GM12878 (cell line): ENCODE results near the gene AGAP1. TPM values are rescaled to one million over a fixed set of nuclear protein-coding genes. Genes with fewer than 3 reads are reported as not detected.

Experiments used
- ATAC-seq: fragments of 200-7000 bp; cut with Tn5 transposase; 3 replicates; pipeline ENCODE4 v1.9.1; 2020; ENCODE audit warnings: mild to moderate bottlenecking, moderate library complexity
- BruUV-seq: library from RNA; stranded (reverse); fragments of 400-500 nt; replicated peaks from 2 replicates; lab custom pipeline; 2021; lab: Mats Ljungman, UMichigan
- CTCF ChIA-PET: fragments of 300-600 bp; sonication (Branson Sonifier 250); formaldehyde crosslinking; extraction: SDS; loops from one replicate; lab custom pipeline; 2021; ENCODE audit warnings: inconsistent platforms; lab: Yijun Ruan, JAX
- POLR2A ChIA-PET: fragments of 350-600 bp; formaldehyde crosslinking; extraction: SDS; loops from one replicate; lab custom pipeline; 2021; ENCODE audit warnings: inconsistent platforms; lab: Charles Lee
- RAD21 ChIA-PET: fragments of 300-600 bp; sonication (Branson Sonifier 250); formaldehyde crosslinking; loops from one replicate; lab custom pipeline; 2023; ENCODE audit warnings: antibody characterized with exemption; ENCODE audit not compliant: unreplicated experiment; lab: Charles Lee
- SMC1A ChIA-PET: fragments of 300-600 bp; sonication (Branson Sonifier 250); formaldehyde crosslinking; loops from one replicate; lab custom pipeline; 2023; ENCODE audit not compliant: unreplicated experiment, uncharacterized antibody; lab: Charles Lee
- DNase-seq: peaks from one replicate; pipeline ENCODE4 v3.0.0-alpha.2; 2011; ENCODE audit warnings: low read depth, low spot score
- FAIRE-seq: peaks from 3 replicates; lab custom pipeline; 2011; peaks lifted over from hg19 to GRCh38; lab: Jason Lieb, UNC
- H2AFZ ChIP-seq: 2 replicates; pipeline ENCODE4 v1.6.0; 2011; ENCODE audit warnings: low read depth, low read length, control low read depth; ENCODE audit not compliant: control insufficient read depth
- H3K27ac ChIP-seq: 2 replicates; pipeline ENCODE4 v1.5.1; 2011; ENCODE audit warnings: control low read depth; ENCODE audit not compliant: control insufficient read depth, insufficient read depth
- H3K27me3 ChIP-seq, 2 experiments: replicated peaks in 1 of 2; 2 replicates each; pipeline versions ENCODE4 v1.6.0 to v1.6.1; 2011; ENCODE audit warnings: low read length in 1 of 2; ENCODE audit not compliant: control insufficient read depth in 2 of 2, insufficient read depth in 2 of 2
- H3K36me3 ChIP-seq, 2 experiments: 2 replicates each; pipeline ENCODE4 v1.5.1; 2011; ENCODE audit warnings: low read length in 1 of 2; ENCODE audit not compliant: control insufficient read depth in 2 of 2, insufficient read depth in 2 of 2
- H3K4me1 ChIP-seq: 2 replicates; pipeline ENCODE4 v1.6.1; 2011; ENCODE audit warnings: mild to moderate bottlenecking, low read length, moderate library complexity, mixed read lengths; ENCODE audit not compliant: control insufficient read depth, insufficient read depth
- H3K4me2 ChIP-seq: 2 replicates; pipeline ENCODE4 v1.6.0; 2011; ENCODE audit warnings: control low read depth; ENCODE audit not compliant: control insufficient read depth, insufficient read depth
- H3K4me3 ChIP-seq: fragments of 200-600 bp; sonication (generic); 2 replicates; pipeline ENCODE4 v1.5.1; 2016
- H3K79me2 ChIP-seq: 2 replicates; pipeline ENCODE4 v1.6.0; 2011; ENCODE audit warnings: low read length; ENCODE audit not compliant: control insufficient read depth, insufficient read depth
- H3K9ac ChIP-seq: 2 replicates; pipeline ENCODE4 v1.8.0; 2011; ENCODE audit warnings: low read length, control low read depth, mixed read lengths; ENCODE audit not compliant: control insufficient read depth, insufficient read depth
- H3K9me3 ChIP-seq: replicated peaks from 3 replicates; pipeline ENCODE4 v1.5.1; 2011; ENCODE audit warnings: mild to moderate bottlenecking, low read length; ENCODE audit not compliant: control insufficient read depth, insufficient read depth
- H4K20me1 ChIP-seq: 2 replicates; pipeline ENCODE4 v1.6.0; 2011; ENCODE audit not compliant: control insufficient read depth, insufficient read depth
- CBFB ChIP-seq: IDR thresholded peaks from 2 replicates; pipeline ENCODE4 v1.6.1; 2016; ENCODE audit warnings: antibody characterized with exemption, low read depth
- NFYB ChIP-seq: IDR thresholded peaks from 2 replicates; pipeline ENCODE4 v1.6.1; 2011; ENCODE audit warnings: low read depth, mild to moderate bottlenecking, low read length, improper control_type of control experiment, moderate library complexity; ENCODE audit not compliant: insufficient read depth
- SUPT20H ChIP-seq: IDR thresholded peaks from 2 replicates; pipeline ENCODE4 v1.6.1; 2011; ENCODE audit warnings: low read depth, mild to moderate bottlenecking, low read length, moderate library complexity, borderline replicate concordance; ENCODE audit not compliant: control insufficient read depth
- TARDBP ChIP-seq: IDR thresholded peaks from 2 replicates; pipeline ENCODE4 v1.6.1; 2016; ENCODE audit warnings: borderline replicate concordance
- TBL1XR1 ChIP-seq: IDR thresholded peaks from 2 replicates; pipeline ENCODE4 v1.6.1; 2012; ENCODE audit warnings: low read depth, low read length, improper control_type of control experiment
- TCF7 ChIP-seq: IDR thresholded peaks from 2 replicates; pipeline ENCODE4 v1.6.1; 2014; ENCODE audit warnings: antibody characterized with exemption, borderline replicate concordance
- WGBS: methylation state at CpG from one replicate; pipeline ENCODE4 v1.1.6; 2016; ENCODE audit warnings: low lambda C conversion rate; ENCODE audit not compliant: insufficient replicate concordance, insufficient coverage; ENCODE audit errors: missing lambda C conversion rate; 5-methylcytosine and 5-hydroxymethylcytosine counted together
- in situ Hi-C: fragments of 300-500 bp; cut with MboI; formaldehyde crosslinking; loops from 9 replicates; pipeline ENCODE4 v1.14.3; 2018; ENCODE audit warnings: mixed read lengths
- intact Hi-C: fragments of 100-400 bp; cut with micrococcal nuclease; formaldehyde crosslinking; loops from one replicate; pipeline ENCODE4 v1.14.2; 2022; ENCODE audit not compliant: unreplicated experiment
- polyA plus RNA-seq, 11 experiments: library from polyadenylated mRNA; depleted of rRNA in 4 of 11; unstranded in 6 of 11; stranded (reverse) in 5 of 11; fragments of >200 nt; fragmentation: Nextera tagmentation in 4 of 11; fragmentation: Illumina TruSeq in 1 of 11; extraction: Ambion mirVana in 4 of 11; extraction: Trizol in 1 of 11; gene quantifications; 1 replicate in 1 of 11; 2 replicates in 10 of 11; pipeline versions ENCODE4 v1.2.1 to v1.2.3, GENCODE V29; 2011 to 2016; ENCODE audit warnings: inconsistent platforms in 2 of 11, missing spikeins in 2 of 11, low read depth in 1 of 11
- total RNA-seq, 4 experiments: library from RNA; depleted of rRNA in 3 of 4; stranded (reverse); fragments of >200 nt in 3 of 4; fragmentation: Illumina TruSeq in 1 of 4; extraction: Trizol in 1 of 4; gene quantifications; 2 replicates each; pipeline versions ENCODE4 v1.2.1 to v1.2.3, GENCODE V29; 2013 to 2021
- TF ChIP-seq, protein P1 (sequence below): fragments of 450-650 bp; IDR thresholded peaks from 2 replicates; pipeline ENCODE4 v1.6.1; 2016; ENCODE audit warnings: mild to moderate bottlenecking, moderate library complexity, borderline replicate concordance
- TF ChIP-seq, protein P2 (sequence below): fragments of 450-650 bp; IDR thresholded peaks from 2 replicates; pipeline ENCODE4 v1.6.1; 2017; ENCODE audit warnings: low read depth, mild to moderate bottlenecking, moderate library complexity
- TF ChIP-seq, protein P3 (sequence below): IDR thresholded peaks from 2 replicates; pipeline ENCODE4 v1.6.1; 2012; ENCODE audit warnings: low read depth, low read length, improper control_type of control experiment
- TF ChIP-seq, protein P4 (sequence below): IDR thresholded peaks from 2 replicates; pipeline ENCODE4 v1.6.1; 2011; ENCODE audit warnings: mild to moderate bottlenecking, low read depth, low read length, moderate library complexity; ENCODE audit not compliant: insufficient replicate concordance

The AGAP1 gene
- total and polyA plus RNA-seq, 10 of the 15 experiments (the other 5 are each of a cell fraction or from before 2014, with no cell fraction given): 0.05 to 0.15 (median 0.06) TPM; not detected in 7

DNA sequence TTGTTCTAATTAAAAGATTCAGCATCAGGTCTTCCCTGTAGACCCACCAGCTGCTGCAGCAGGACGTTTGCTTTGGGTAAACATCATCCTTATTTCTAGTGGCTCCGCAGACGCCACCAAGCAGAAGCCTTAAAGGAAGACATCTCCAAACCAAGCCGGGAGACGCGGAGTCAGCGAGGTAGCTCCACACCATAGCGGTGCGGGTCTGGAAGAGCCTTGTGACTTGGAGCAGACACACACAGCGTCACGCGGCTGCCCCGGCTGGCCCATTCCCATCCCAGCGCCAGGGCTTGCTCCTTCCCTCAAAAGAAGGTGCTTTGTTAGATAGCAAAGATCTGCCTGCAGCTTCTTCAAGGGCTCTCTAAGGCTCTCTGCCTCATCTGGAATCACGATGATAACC, 437.8 kb downstream of the AGAP1 start (continued):
- TF ChIP-seq, protein P1, sequence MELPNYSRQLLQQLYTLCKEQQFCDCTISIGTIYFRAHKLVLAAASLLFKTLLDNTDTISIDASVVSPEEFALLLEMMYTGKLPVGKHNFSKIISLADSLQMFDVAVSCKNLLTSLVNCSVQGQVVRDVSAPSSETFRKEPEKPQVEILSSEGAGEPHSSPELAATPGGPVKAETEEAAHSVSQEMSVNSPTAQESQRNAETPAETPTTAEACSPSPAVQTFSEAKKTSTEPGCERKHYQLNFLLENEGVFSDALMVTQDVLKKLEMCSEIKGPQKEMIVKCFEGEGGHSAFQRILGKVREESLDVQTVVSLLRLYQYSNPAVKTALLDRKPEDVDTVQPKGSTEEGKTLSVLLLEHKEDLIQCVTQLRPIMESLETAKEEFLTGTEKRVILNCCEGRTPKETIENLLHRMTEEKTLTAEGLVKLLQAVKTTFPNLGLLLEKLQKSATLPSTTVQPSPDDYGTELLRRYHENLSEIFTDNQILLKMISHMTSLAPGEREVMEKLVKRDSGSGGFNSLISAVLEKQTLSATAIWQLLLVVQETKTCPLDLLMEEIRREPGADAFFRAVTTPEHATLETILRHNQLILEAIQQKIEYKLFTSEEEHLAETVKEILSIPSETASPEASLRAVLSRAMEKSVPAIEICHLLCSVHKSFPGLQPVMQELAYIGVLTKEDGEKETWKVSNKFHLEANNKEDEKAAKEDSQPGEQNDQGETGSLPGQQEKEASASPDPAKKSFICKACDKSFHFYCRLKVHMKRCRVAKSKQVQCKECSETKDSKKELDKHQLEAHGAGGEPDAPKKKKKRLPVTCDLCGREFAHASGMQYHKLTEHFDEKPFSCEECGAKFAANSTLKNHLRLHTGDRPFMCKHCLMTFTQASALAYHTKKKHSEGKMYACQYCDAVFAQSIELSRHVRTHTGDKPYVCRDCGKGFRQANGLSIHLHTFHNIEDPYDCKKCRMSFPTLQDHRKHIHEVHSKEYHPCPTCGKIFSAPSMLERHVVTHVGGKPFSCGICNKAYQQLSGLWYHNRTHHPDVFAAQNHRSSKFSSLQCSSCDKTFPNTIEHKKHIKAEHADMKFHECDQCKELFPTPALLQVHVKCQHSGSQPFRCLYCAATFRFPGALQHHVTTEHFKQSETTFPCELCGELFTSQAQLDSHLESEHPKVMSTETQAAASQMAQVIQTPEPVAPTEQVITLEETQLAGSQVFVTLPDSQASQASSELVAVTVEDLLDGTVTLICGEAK: no peak
- TF ChIP-seq, protein P2, sequence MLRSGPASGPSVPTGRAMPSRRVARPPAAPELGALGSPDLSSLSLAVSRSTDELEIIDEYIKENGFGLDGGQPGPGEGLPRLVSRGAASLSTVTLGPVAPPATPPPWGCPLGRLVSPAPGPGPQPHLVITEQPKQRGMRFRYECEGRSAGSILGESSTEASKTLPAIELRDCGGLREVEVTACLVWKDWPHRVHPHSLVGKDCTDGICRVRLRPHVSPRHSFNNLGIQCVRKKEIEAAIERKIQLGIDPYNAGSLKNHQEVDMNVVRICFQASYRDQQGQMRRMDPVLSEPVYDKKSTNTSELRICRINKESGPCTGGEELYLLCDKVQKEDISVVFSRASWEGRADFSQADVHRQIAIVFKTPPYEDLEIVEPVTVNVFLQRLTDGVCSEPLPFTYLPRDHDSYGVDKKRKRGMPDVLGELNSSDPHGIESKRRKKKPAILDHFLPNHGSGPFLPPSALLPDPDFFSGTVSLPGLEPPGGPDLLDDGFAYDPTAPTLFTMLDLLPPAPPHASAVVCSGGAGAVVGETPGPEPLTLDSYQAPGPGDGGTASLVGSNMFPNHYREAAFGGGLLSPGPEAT: no peak

DNA sequence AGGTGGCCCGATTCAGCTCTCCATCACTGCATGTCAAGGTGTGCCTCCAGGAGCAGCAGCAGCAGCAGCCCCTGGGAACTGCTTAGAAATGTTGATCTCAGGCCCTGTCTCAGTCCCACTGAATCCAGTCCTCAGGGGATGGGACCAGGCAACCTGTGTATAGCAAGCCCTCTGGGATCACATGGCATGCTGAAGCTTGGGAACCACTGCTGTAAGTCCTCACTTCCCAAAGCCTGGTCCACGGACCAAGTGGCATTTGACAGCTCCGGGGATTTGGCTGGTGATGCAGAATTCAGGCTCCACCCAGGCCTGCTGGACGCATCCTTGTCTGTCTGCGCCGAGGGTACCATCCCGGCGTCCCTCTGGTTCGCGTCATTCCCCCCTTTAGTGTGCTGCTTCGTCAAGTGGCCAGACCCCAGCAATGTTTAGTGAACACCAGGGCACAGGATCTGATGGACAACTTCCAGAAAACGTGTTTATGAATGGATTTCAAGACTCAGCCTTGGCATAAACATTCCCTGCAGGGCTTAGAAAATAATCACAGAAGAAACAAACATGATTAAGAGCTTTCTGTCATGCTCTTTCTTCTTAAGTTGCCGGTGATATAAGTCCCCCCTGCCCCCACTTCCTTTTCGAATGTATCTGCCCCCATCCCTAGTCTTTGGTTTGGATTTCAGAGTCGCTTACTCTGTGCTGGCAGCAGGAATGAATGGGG, 440.4 kb downstream of the AGAP1 start:
- Histone ChIP-seq H3K9me3 (no peaks in the 10 kb centered on the region; the same call in 2 of the 3 replicates), H3K4me2 (no peak overlapping the region), H3K27me3 (no peaks in the 10 kb centered on the region), H2AFZ (no peak overlapping the region), H3K4me1 (no peaks in the 10 kb centered on the region), H3K79me2 (no peaks in the 10 kb centered on the region), H3K9ac (no peak overlapping the region), H4K20me1 (no peaks in the 10 kb centered on the region; the same call in 1 of the 2 replicates), H3K36me3 (no peaks in the 10 kb centered on the region), H3K27ac (no peak overlapping the region), H3K4me3 (no peak overlapping the region)
- FAIRE-seq: no peak
- no peak for DNase-seq
- SMC1A ChIA-PET: no interaction called here
- no TSS peak for BruUV-seq
- RAD21 ChIA-PET: no interaction called here
- POLR2A ChIA-PET: no interaction called here
- WGBS: 29% methylated on average over 15 of the region's 15 CpGs
- intact Hi-C loops: no loop called here
- TF ChIP-seq, protein P2: no peak
- TF ChIP-seq SUPT20H (no peak), TBL1XR1 (no peak), CBFB (no peak), NFYB (no peak), TCF7 (no peak), TARDBP (no peak)
- TF ChIP-seq, protein P3, sequence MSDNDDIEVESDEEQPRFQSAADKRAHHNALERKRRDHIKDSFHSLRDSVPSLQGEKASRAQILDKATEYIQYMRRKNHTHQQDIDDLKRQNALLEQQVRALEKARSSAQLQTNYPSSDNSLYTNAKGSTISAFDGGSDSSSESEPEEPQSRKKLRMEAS: no peak
- TF ChIP-seq, protein P4, sequence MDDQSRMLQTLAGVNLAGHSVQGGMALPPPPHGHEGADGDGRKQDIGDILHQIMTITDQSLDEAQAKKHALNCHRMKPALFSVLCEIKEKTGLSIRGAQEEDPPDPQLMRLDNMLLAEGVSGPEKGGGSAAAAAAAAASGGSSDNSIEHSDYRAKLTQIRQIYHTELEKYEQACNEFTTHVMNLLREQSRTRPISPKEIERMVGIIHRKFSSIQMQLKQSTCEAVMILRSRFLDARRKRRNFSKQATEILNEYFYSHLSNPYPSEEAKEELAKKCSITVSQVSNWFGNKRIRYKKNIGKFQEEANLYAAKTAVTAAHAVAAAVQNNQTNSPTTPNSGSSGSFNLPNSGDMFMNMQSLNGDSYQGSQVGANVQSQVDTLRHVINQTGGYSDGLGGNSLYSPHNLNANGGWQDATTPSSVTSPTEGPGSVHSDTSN: no peak
- no peak for ATAC-seq
- in situ Hi-C loops: no loop called here
- CTCF ChIA-PET: no interaction called here
